PFSK-1 (cell line): ENCODE data around the gene RHBDD3.

ENCODE experiments used
- FOXP2 ChIP-seq: optimal IDR thresholded peaks from 2 replicates; pipeline ENCODE3; 2011; ENCODE audit warnings: borderline replicate concordance, control low read depth, inconsistent platforms; ENCODE audit not compliant: insufficient read depth; ENCODE audit errors: extremely low read length, extremely low read depth
- POLR2AphosphoS5 ChIP-seq: IDR thresholded peaks from 2 replicates; pipeline ENCODE4 v1.6.1; 2012; ENCODE audit warnings: low read depth, mild to moderate bottlenecking, control low read depth, low read length, moderate library complexity
- REST ChIP-seq, 2 experiments: IDR thresholded peaks; 2 replicates each; pipeline versions ENCODE4 v1.6.1 to v1.8.0; 2011 to 2012; ENCODE audit warnings: low read depth in 2 of 2, low read length in 2 of 2, control low read depth in 1 of 2, inconsistent platforms in 1 of 2, mild to moderate bottlenecking in 1 of 2, moderate library complexity in 1 of 2; ENCODE audit not compliant: insufficient read depth in 1 of 2
- SIN3A ChIP-seq: IDR thresholded peaks from 2 replicates; pipeline ENCODE4 v1.6.1; 2012; ENCODE audit warnings: mild to moderate bottlenecking, low read length, moderate library complexity, borderline replicate concordance; ENCODE audit not compliant: insufficient read depth
- TAF1 ChIP-seq: IDR thresholded peaks from 2 replicates; pipeline ENCODE4 v1.6.1; 2012; ENCODE audit warnings: low read length, control low read depth, borderline replicate concordance; ENCODE audit not compliant: insufficient read depth

- TF ChIP-seq TAF1, result no peak
- no peak for TF ChIP-seq FOXP2
- TF ChIP-seq POLR2AphosphoS5, result no peak
- TF ChIP-seq SIN3A, result no peak
- no peak for TF ChIP-seq REST (IDR thresholded peaks at IDR 0.05; ENCODE audit: insufficient read depth in 1 of 2, low read depth in 2 of 2, low read length in 2 of 2)
Observed at GRCh38 chr22:29266564-29267461, 968 bp downstream of the RHBDD3 start.
